AG08395 (cell line): ENCODE measurements around the gene PSEN2.

Experiments
- DNase-seq: peaks from one replicate; pipeline ENCODE4 v3.0.0; 2012; ENCODE audit warnings: mixed read lengths, low spot score

The PSEN2 gene

GRCh38 chr1:226864311-226864710 is 6.1 kb upstream of the PSEN2 start:
- DNase-seq, result no peak

DNA sequence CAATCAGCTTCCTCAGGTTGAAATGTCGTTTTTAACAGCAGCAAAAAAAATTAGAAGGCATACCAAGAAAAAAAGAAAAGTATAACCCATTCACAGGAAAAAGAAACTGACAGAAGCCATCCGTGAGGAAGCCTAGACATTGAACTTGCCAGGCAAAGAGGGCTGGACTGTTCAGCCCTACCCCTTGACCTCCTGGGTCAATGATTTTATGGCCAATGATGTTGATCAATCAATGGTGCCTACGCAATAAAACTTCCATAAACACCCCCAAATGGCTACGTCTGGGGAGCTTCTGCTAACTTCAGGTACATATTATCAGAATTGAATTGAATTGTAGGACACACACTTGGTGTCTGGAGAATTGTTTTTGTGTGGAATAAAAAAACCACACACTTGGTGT is 4.8 kb upstream of the PSEN2 start:
- no peak for DNase-seq

DNA sequence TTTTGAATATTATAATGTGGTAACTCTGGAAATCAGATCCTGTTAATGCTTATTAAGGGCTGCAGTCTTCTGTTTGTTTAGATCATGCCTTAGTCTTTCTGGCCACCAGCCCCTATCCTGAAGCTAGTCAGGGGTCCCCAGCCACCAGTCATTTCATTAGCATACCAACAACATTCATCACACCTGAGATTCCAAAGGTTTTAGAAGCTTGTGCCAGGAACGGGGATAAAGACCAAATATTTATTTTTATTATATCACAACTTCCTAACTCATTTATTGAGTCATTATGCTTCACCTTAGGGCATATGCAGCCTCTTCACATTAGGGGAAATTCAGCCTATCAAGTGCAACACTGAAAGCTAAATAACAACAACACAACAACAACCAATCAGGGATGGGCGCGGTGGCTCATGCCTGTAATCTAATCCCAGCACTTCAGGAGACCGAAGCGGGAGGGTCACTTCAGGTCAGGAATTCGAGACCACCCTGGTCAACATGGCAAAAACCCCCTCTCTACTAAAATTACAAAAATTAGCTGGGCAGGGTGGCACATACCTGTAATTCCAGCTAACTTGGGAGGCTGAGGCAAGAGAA is 2.9 kb upstream of the PSEN2 start:
- DNase-seq, result no peak

DNA sequence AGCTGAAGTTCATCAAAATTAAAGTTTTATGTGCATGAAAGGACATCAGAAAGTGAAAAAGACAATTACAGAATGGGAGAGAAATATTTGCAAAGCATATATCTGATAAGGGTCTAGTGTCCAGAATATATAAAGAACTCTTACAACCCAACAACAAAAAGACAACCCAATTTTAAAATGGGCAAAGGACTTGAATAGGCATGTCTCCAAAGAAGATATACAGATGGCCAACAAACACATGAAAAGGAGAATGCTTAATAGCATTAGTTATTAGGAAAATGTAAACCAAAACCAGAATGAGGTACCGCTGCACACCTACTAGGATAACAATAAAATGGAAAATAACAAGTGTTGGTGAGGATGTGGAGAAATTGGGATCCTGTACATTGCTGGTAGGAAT is 1.7 kb upstream of the PSEN2 start:
- no peak for DNase-seq

DNA sequence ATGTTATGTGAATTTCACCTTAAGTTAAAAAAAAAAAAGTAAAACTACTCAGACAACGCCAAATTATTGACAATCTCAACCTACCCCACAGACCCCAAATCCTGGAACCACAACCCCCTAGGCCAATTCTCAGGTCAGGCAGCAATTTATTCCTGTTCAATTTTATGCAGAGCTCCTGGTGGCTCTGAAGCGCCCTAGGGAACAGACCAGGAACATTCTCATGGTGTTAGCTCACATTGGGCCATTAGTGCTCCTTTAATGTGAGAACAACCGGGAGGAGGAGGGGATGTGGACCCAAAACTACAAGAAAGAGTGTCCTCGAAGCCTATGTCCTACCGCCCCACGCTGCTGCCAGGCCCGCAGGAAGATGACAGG is 403 bp upstream of the PSEN2 start:
- no peak for DNase-seq

- no peak for DNase-seq
Measured at GRCh38 chr1:226871636-226872327, 1.4 kb downstream of the PSEN2 start.

GRCh38 chr1:226872437-226872836 is 2.0 kb downstream of the PSEN2 start:
- DNase-seq, result no peak

DNA sequence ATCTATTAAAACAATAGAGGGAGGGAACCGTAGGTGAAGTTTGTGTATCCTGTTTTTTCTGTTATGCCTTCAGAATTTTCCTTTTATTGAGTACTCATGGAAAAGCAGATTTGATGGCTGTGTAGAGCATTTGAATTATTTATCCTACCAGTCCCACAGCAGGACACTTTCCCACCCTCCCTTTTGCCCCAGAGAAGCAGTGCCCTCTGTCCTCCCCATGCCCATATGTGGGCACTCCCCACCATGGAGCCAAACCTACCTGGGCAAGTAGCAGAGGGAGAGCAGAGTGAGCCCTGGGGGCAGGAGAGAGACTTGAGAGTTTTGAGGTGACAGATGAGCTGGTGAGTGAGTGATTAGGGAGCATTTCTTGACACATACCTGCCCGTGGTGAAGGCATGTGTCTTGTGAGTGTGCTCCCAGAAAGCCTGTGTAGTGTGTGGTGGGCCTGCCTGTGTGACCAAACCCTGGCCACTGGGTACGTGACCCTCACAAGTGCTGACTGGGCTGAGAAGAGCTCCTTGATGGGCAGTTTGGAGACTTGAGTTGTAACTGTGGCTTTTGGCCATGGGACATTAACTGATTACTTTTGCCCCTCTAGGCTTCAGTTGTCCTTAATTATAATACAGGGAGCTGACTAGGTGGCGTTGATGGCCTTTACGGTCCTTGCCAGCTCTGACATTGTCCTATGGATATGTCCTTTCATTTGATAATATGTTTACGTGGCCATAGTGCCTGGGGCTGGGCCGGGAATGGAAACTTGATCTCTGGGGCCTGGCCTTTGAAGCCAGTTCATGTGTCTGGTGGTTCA is 3.6 kb downstream of the PSEN2 start:
- no peak for DNase-seq

DNA sequence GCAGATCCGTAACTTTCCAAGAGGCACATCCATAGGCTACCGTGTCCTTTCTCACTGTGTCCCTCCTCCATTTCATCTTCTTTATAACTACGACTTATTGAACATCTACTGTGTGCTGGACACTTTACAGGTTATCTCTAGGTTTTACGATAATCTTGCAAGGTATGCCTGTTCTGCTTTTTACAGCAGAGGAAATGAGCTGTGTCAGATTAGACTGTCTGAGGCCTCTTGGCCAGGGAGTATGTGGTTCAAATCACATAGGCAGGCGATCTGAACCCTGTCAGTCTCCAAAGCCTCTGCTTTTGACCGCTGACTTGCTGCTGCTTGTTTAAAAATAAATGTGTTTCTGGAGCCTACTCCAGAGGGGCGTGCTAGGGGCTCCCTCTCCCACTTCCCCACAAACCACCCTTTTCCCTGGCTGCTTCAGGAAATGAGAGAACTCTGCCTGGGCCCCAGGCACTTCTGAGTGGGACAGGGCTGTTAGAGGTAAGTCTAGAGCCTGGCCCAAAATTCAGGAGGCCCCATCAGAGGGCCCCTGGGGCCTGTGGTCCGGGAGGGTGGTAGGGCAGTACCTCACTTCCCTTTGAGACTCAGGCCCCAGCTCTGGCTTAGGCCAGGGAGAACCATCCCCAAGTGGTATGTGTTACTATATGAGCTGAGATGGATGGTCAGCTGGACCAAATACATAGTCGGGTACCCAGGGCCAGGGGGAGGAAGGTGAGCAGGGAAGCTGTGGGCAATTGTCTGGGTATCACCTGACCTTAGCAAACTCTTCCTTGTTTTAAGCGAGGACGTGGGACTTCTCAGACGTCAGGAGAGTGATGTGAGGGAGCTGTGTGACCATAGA is 4.4 kb downstream of the PSEN2 start:
- DNase-seq, result no peak

GRCh38 chr1:226875641-226876295 is 5.4 kb downstream of the PSEN2 start:
- DNase-seq, result no peak

- no peak for DNase-seq
Measured at GRCh38 chr1:226877669-226878068, 7.3 kb downstream of the PSEN2 start.

DNA sequence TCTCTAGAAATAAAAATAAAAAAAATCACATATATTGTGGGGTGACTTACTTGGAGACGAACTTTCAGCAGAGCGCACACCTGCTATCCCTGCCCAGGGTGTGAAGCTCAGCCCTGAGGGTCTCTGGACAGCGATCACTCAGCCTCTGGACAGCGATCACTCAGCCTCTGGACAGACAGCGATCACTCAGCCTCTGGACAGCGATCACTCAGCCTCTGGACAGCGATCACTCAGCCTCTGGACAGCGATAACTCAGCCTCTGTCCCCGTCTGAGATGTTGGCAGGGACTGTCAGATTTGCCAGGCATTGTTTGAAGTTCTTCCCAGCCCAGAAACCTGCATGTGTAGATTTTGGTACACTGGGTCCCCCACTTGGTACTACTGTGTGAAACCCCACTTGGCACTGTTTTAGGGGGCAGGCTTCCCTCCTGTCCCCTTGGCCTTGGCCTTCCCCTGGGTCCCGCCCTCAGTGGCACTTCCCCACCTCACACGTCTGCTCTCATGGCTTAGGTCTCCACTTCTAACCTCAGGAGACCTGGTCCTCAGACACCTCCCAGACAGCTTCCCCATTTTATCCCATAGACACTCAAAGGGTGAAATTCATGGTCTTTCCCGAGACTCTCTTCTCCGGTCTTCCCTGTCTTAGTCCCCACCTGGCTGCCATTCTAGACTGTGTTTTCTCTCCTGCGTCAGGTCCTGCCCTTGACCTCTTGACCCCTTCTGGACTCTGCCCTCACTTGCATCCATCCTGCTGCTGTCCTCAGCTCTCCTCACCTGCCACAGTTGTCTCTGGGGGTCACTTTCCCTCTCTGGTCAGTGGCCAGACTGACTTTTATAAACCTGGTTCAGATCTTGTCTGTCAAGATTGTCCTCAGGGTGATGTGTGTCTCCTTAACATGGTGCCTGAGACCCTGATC is 10.2 kb downstream of the PSEN2 start:
- DNase-seq, result no peak

GRCh38 chr1:226881515-226882185 is 11.2 kb downstream of the PSEN2 start:
- DNase-seq, result no peak

GRCh38 chr1:226882187-226882586 is 11.8 kb downstream of the PSEN2 start:
- DNase-seq, result no peak

DNA sequence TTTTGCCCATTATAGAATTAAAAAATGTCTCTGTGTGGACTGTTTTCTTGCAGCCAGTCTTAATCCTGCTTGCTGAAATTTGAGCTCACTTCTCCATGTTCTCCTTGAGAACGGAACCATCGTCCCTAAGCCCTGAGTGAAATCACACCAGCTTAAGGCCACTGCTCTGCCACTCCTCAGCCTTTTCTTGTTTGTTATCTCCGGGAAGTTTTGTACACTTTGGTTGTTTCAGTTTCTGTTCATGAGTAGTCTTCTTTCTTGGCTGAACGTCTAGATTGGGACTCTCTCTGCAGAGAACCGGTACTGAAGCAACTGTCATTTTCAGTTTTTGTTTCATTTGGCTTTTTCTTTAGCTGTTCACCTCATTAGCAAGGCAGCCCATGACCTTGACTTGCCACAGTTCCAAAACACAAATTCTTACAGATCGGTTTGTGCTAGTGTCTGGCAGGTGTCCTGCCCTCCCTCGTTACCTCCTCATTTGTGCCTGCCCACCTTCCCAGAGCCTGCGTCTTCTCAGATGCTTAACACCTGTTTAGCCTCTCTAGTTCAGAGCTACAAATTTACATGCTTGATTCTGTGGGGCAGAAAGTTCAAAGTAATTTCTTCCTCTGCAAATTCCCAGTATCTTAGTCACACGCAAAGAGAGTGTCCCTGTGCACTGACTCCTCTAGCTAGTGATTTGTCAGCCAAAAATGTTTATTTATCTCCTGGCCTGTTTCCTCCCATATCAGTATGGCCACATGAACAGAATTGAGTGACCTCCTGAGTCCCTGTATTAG is 12.4 kb downstream of the PSEN2 start:
- peak; percentile 56 for DNase-seq

DNA sequence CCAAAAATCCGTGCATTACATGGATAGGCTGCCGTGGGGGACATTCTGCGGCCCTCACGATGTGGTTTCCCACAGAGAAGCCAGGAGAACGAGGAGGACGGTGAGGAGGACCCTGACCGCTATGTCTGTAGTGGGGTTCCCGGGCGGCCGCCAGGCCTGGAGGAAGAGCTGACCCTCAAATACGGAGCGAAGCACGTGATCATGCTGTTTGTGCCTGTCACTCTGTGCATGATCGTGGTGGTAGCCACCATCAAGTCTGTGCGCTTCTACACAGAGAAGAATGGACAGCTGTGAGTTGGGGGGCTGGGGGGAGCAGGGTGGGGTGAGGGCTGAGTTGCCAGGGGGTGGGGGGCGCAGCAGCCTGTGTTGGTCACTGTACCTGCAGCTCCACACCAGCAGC is 13.2 kb downstream of the PSEN2 start:
- no peak for DNase-seq

- DNase-seq, result no peak
Measured at GRCh38 chr1:226884116-226884625, 13.8 kb downstream of the PSEN2 start.

DNA sequence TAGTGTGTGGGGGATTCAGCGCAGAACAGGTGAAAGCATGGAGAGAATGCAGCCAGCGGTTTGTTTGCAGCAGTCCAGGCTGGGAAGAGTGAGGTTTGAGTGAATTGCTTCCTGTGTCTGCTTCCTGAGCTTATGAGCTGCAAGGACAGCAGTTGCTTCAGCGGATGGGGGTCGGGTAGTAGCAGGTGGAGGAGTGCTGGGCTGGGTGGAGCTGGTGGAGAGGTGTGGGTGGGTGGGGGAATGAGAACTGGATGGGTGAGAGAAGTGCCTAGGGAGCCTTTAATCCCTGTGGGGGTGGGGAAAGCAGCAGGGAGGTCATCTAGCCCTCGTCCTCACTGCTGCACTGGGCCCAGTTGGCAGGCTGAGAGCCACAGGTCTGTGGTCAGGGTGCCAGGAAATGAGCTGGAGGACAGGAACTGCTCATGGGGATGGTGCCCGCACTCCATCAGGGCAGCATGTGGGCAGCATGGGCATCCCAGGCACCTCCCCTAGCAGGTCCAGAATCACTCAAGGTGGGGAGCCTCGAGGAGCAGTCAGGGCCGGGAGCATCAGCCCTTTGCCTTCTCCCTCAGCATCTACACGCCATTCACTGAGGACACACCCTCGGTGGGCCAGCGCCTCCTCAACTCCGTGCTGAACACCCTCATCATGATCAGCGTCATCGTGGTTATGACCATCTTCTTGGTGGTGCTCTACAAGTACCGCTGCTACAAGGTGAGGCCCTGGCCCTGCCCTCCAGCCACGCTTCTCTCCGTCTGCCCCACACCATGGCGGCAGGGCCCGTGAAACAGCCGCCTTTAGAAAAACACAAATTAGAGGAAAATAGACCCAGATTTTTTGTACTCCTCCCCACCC is 14.8 kb downstream of the PSEN2 start:
- no peak for DNase-seq
